ENCODE data around the gene PAX5. TPM values are rescaled to one million over a fixed set of nuclear protein-coding genes. Genes with fewer than 3 reads are reported as not detected.

Gene PAX5
- total RNA-seq, 1 donor from 2014 or later, result 24.3 TPM

DNA sequence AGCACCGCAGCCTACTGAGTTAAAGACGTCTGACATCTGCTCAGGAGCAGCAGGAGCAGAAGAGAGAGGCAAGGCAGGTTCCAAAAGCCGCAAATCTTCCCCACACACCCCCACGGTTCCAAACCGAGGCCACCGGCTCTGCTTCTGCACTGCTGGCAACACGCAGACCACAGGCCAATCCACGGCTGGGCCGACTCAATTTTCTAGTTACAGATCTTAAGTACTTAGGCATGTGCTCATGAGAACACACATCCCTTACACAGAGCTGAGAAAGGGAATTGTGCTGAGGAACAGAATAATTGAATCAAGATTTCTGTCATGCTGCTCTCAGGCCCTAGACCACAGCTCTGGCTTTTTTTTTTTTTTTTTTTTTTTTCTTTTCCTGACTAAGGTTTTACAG, 32.6 kb downstream of the PAX5 start:
- H3K27ac Mint-ChIP-seq (ENCODE audit: unreplicated experiment), result peak overlapping the region; percentile 82
- peaks cover 2% of the 10 kb centered on the region for H3K9me3 Mint-ChIP-seq (ENCODE audit: unreplicated experiment)
- no peaks in the 10 kb centered on the region for H3K36me3 Mint-ChIP-seq (ENCODE audit: unreplicated experiment)
- H3K4me3 Mint-ChIP-seq (ENCODE audit: unreplicated experiment), result peak overlapping the region; percentile 71
- TF ChIP-seq, protein P1, sequence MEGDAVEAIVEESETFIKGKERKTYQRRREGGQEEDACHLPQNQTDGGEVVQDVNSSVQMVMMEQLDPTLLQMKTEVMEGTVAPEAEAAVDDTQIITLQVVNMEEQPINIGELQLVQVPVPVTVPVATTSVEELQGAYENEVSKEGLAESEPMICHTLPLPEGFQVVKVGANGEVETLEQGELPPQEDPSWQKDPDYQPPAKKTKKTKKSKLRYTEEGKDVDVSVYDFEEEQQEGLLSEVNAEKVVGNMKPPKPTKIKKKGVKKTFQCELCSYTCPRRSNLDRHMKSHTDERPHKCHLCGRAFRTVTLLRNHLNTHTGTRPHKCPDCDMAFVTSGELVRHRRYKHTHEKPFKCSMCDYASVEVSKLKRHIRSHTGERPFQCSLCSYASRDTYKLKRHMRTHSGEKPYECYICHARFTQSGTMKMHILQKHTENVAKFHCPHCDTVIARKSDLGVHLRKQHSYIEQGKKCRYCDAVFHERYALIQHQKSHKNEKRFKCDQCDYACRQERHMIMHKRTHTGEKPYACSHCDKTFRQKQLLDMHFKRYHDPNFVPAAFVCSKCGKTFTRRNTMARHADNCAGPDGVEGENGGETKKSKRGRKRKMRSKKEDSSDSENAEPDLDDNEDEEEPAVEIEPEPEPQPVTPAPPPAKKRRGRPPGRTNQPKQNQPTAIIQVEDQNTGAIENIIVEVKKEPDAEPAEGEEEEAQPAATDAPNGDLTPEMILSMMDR (IDR thresholded peaks at IDR 0.05; ENCODE audit: partially characterized antibody, unreplicated experiment), result no peak
- DNase-seq, result peak; percentile 41
- peaks cover 7% of the 10 kb centered on the region for H3K27me3 Mint-ChIP-seq (ENCODE audit: unreplicated experiment)
- H3K4me1 Mint-ChIP-seq (ENCODE audit: low read depth, unreplicated experiment), result peaks cover 21% of the 10 kb centered on the region

DNA sequence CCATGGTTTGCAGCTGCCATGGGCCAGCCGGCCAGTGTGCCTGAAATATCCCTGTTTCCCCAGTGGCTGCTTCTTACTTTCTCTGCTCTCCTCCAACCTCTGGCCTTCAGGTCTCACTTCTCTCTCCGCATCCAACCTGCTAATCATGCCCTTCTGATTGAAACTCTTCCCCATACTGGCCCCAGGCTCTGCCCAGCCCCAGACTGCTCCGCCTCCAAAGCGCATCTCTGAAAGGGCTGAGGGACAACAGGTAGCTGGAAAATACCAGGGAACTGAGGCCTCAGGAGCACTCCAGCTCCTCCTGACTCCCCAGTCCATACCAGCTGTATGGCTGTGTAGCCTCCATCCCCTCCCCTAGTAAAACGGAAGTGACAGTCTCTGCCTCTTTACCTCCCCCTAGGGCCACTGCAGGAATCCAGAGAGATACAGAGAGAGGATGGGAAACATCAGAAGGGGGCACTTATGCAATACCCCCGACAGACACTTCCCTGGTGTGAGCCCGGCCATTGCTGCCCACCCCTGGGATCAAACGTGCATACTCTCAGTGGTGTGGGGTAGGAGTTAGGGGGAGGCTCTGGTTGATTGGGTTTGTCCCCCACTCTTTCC, 34.2 kb downstream of the PAX5 start:
- no peaks in the 10 kb centered on the region for H3K36me3 Mint-ChIP-seq (ENCODE audit: unreplicated experiment)
- H3K27ac Mint-ChIP-seq (ENCODE audit: unreplicated experiment), result no peak overlapping the region
- no peak for DNase-seq
- H3K4me1 Mint-ChIP-seq (ENCODE audit: low read depth, unreplicated experiment), result peaks cover 26% of the 10 kb centered on the region
- TF ChIP-seq, protein P1 (IDR thresholded peaks at IDR 0.05; ENCODE audit: partially characterized antibody, unreplicated experiment), result no peak
- peaks cover 2% of the 10 kb centered on the region for H3K9me3 Mint-ChIP-seq (ENCODE audit: unreplicated experiment)
- peaks cover 10% of the 10 kb centered on the region for H3K27me3 Mint-ChIP-seq (ENCODE audit: unreplicated experiment)
- H3K4me3 Mint-ChIP-seq (ENCODE audit: unreplicated experiment), result no peak overlapping the region

DNA sequence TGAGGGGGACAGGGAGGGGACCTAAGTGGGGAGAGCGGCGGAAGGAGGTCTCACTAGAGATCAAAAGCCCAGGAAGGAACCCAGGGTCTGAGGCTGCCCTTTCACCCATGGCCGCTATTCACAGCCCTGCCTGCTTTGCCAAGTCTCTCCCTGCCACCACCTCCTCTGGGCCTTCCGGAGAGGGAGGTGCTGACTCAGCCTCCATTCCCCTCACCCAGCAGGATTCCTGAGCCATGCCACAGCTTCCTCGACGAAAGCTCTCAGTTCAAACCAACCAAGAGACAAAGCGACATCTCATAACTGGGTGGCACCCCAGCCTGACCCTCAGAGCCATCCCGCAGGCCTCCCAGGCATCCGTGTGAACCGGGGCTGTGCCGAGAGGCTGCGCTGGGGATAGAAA, 36.7 kb downstream of the PAX5 start:
- H3K27me3 Mint-ChIP-seq (ENCODE audit: unreplicated experiment), result peaks cover 6% of the 10 kb centered on the region
- H3K9me3 Mint-ChIP-seq (ENCODE audit: unreplicated experiment), result no peaks in the 10 kb centered on the region
- no peaks in the 10 kb centered on the region for H3K36me3 Mint-ChIP-seq (ENCODE audit: unreplicated experiment)
- peaks cover 26% of the 10 kb centered on the region for H3K4me1 Mint-ChIP-seq (ENCODE audit: low read depth, unreplicated experiment)
- H3K27ac Mint-ChIP-seq (ENCODE audit: unreplicated experiment), result no peak overlapping the region
- H3K4me3 Mint-ChIP-seq (ENCODE audit: unreplicated experiment), result no peak overlapping the region
- DNase-seq, result no peak
- TF ChIP-seq, protein P1 (IDR thresholded peaks at IDR 0.05; ENCODE audit: partially characterized antibody, unreplicated experiment), result no peak

DNA sequence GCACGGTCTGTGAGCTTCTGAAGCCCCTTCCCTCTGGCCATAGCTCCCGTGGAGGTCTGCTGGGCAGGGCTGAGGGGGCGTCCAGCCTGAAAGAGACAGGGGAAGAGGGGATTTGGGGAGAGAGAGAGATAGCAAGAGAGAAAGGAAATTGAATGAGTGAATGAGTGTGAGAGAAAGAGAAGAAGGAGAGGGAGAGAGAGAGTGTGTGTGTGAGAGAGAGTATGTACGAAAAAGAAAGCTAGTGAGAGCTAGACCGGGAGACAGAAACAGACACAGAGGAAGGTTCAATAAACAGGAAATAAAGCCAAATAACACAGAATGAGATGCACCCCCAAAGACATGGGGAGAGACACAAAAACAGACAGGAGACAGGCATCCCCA, 37.4 kb downstream of the PAX5 start:
- Mint-ChIP-seq H3K27ac (ENCODE audit: unreplicated experiment) (peak overlapping the region; percentile 1), H3K4me1 (ENCODE audit: low read depth, unreplicated experiment) (peaks cover 22% of the 10 kb centered on the region), H3K4me3 (ENCODE audit: unreplicated experiment) (peak overlapping the region; percentile 25), H3K36me3 (ENCODE audit: unreplicated experiment) (peaks cover 1% of the 10 kb centered on the region), H3K27me3 (ENCODE audit: unreplicated experiment) (peaks cover 6% of the 10 kb centered on the region), H3K9me3 (ENCODE audit: unreplicated experiment) (peaks cover under 1% of the 10 kb centered on the region)
- TF ChIP-seq, protein P1 (IDR thresholded peaks at IDR 0.05; ENCODE audit: partially characterized antibody, unreplicated experiment), result no peak
- no peak for DNase-seq

DNA sequence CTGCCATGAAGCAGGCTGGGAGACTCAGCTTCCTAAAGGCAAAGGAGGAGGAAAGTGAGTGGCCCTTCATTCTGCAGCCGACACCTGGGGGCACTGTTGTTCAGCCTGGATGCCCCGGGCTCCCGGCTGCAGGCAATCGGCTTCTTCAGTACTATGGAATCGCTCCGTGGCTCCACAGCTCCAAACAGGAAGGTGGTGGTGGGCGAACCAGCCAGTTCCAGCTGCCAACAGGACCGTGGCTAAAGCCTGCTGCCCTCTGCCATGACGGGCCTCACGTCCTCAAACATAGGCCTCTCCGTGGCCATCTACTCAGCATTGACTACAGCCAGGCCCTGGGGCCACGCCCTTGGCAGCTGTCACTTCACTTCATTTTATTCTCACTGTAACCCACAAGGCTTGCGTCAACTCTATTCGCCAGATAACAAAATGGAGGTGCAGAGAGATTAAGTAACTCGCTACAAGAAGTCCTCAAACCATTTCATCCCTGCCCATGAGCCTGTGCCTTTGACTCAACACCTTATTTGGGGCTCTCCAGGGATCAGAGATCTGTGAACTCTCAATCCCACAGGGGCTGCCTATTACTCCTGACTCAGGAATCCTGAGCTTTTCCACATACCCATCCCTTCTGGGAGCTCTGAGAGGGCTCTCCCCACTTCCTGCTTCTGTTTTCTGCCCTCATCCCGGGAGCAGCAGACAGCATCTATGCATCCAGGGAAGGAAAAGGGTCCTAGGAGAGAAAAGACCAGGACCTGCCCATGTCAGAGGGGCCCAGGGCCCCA, 38.0 kb downstream of the PAX5 start:
- peaks cover 9% of the 10 kb centered on the region for H3K27me3 Mint-ChIP-seq (ENCODE audit: unreplicated experiment)
- peaks cover 17% of the 10 kb centered on the region for H3K4me1 Mint-ChIP-seq (ENCODE audit: low read depth, unreplicated experiment)
- H3K36me3 Mint-ChIP-seq (ENCODE audit: unreplicated experiment), result peaks cover 4% of the 10 kb centered on the region
- no peak overlapping the region for H3K4me3 Mint-ChIP-seq (ENCODE audit: unreplicated experiment)
- TF ChIP-seq, protein P1 (IDR thresholded peaks at IDR 0.05; ENCODE audit: partially characterized antibody, unreplicated experiment), result peak; percentile 50
- DNase-seq, result peak; percentile 80
- H3K9me3 Mint-ChIP-seq (ENCODE audit: unreplicated experiment), result peaks cover 3% of the 10 kb centered on the region
- peak overlapping the region; percentile 1 for H3K27ac Mint-ChIP-seq (ENCODE audit: unreplicated experiment)
